CD4-positive, alpha-beta memory T cell (primary cell): Measurements from ENCODE around the gene CACNA1B. TPM values are rescaled to one million over a fixed set of nuclear protein-coding genes. Genes with fewer than 3 reads are reported as not detected.
A peak's percentile ranks its signal among the peaks of the same experiment; 100 is the strongest.

Experiments used
- CTCF ChIA-PET: fragments of 350-600 bp; sonication (Branson Sonifier 250); formaldehyde crosslinking; loops from one replicate; lab custom pipeline; 2021; ENCODE audit warnings: inconsistent platforms; ENCODE audit not compliant: partially characterized antibody; lab: Charles Lee
- POLR2A ChIA-PET: fragments of 350-600 bp; sonication (Branson Sonifier 250); formaldehyde crosslinking; loops from one replicate; lab custom pipeline; 2021; ENCODE audit not compliant: partially characterized antibody; lab: Charles Lee
- DNase-seq, 5 donors: peaks; one replicate each; pipeline versions ENCODE4 v3.0.0 to v3.0.0-alpha.2; 2020 to 2022; ENCODE audit warnings: mixed read lengths in 1 of 5
- H3K27ac ChIP-seq: one replicate; pipeline ENCODE4 v1.7.0; 2013; ENCODE audit warnings: low read depth, low read length
- H3K27me3 ChIP-seq: 2 replicates; pipeline ENCODE4 v1.7.0; 2013; ENCODE audit warnings: mild to moderate bottlenecking, low read length, moderate library complexity; ENCODE audit not compliant: insufficient read depth
- H3K36me3 ChIP-seq: 2 replicates; pipeline ENCODE4 v1.7.0; 2013; ENCODE audit warnings: mild to moderate bottlenecking, low read length, moderate library complexity; ENCODE audit not compliant: insufficient read depth
- H3K4me1 ChIP-seq: 2 replicates; pipeline ENCODE4 v1.7.0; 2013; ENCODE audit warnings: mild to moderate bottlenecking, low read length, moderate library complexity; ENCODE audit not compliant: insufficient read depth
- H3K4me3 ChIP-seq, 2 donors: one replicate each; pipeline ENCODE4 v1.7.0; 2013; ENCODE audit warnings: low read length in 2 of 2, mild to moderate bottlenecking in 1 of 2
- H3K9me3 ChIP-seq, 2 donors: one replicate each; pipeline ENCODE4 v1.7.0; 2013; ENCODE audit warnings: low read length in 2 of 2, control low read depth in 1 of 2; ENCODE audit not compliant: control insufficient read depth in 1 of 2
- H3K27ac Mint-ChIP-seq, 7 donors: one replicate each; pipeline ENCODE4 v1.8.0; 2020 to 2021; ENCODE audit warnings: mixed read lengths in 7 of 7, mild to moderate bottlenecking in 6 of 7, inconsistent platforms in 3 of 7, moderate library complexity in 3 of 7
- H3K27me3 Mint-ChIP-seq, 2 donors: one replicate each; pipeline ENCODE4 v1.8.0; 2020 to 2021; ENCODE audit warnings: mixed read lengths in 2 of 2
- H3K36me3 Mint-ChIP-seq, 2 donors: one replicate each; pipeline ENCODE4 v1.8.0; 2020 to 2021; ENCODE audit warnings: mixed read lengths in 2 of 2, inconsistent platforms in 1 of 2, mild to moderate bottlenecking in 1 of 2
- H3K4me1 Mint-ChIP-seq, 4 donors: one replicate each; pipeline ENCODE4 v1.8.0; 2020 to 2021; ENCODE audit warnings: mixed read lengths in 4 of 4, mild to moderate bottlenecking in 1 of 4
- H3K4me3 Mint-ChIP-seq, 8 donors: one replicate each; pipeline ENCODE4 v1.8.0; 2020 to 2021; ENCODE audit warnings: mixed read lengths in 8 of 8, mild to moderate bottlenecking in 7 of 8, moderate library complexity in 6 of 8, inconsistent platforms in 3 of 8
- H3K9me3 Mint-ChIP-seq, 8 donors: one replicate each; pipeline ENCODE4 v1.8.0; 2020 to 2021; ENCODE audit warnings: mixed read lengths in 8 of 8, mild to moderate bottlenecking in 5 of 8, inconsistent platforms in 3 of 8, moderate library complexity in 1 of 8
- intact Hi-C: fragments of 100-400 bp; cut with micrococcal nuclease; formaldehyde crosslinking; loops from one replicate; pipeline ENCODE4 v1.15.1; 2023
- polyA plus RNA-seq, 2 donors: library from polyadenylated mRNA; unstranded; fragments of 300-500 nt; fragmentation: Illumina TruSeq; gene quantifications; one replicate each; pipeline ENCODE4 v1.2.3, GENCODE V29; 2021
- total RNA-seq, 2 experiments: library from RNA; stranded (reverse); gene quantifications; one replicate each; pipeline ENCODE4 v1.2.3, GENCODE V29; 2021

Gene CACNA1B
- total and polyA plus RNA-seq, 4 experiments from 2014 or later, result not detected

- Mint-ChIP-seq H3K9me3 (peaks cover 0 to 1% (median 0%) of the 10 kb centered on the region in 8 donors), H3K27ac (no peak overlapping the region), H3K36me3 (peaks cover 22 to 35% of the 10 kb centered on the region in 2 donors), H3K4me3 (no peak overlapping the region), H3K4me1 (peaks cover 0 to 5% (median 1%) of the 10 kb centered on the region in 4 donors), H3K27me3 (no peaks in the 10 kb centered on the region)
- no peak overlapping the region for H3K4me3 ChIP-seq
- POLR2A ChIA-PET, result no interaction called here
- intact Hi-C loops, result no loop called here
- H3K4me1 ChIP-seq, result no peaks in the 10 kb centered on the region
- no peaks in the 10 kb centered on the region for H3K9me3 ChIP-seq
- CTCF ChIA-PET, result no interaction called here
- DNase-seq, result no peak
- no peak overlapping the region for H3K27ac ChIP-seq
- H3K36me3 ChIP-seq, result peaks cover 29% of the 10 kb centered on the region
- no peaks in the 10 kb centered on the region for H3K27me3 ChIP-seq
Observed at GRCh38 chr9:137833721-137834613, 43.6 kb upstream of the CACNA1B start.

- no peak overlapping the region for H3K27ac Mint-ChIP-seq
- Histone ChIP-seq H3K27me3 (no peaks in the 10 kb centered on the region), H3K9me3 (no peaks in the 10 kb centered on the region), H3K36me3 (peaks cover 29% of the 10 kb centered on the region), H3K4me3 (no peak overlapping the region), H3K4me1 (no peaks in the 10 kb centered on the region), H3K27ac (no peak overlapping the region)
- ChIA-PET POLR2A (no interaction called here), CTCF (no interaction called here)
- intact Hi-C loops, result no loop called here
- DNase-seq, result no peak
- no peak overlapping the region for H3K4me3 Mint-ChIP-seq
- H3K4me1 Mint-ChIP-seq, result no peaks in the 10 kb centered on the region
- H3K9me3 Mint-ChIP-seq, result peaks cover 0 to 7% (median 0%) of the 10 kb centered on the region in 8 donors
- H3K36me3 Mint-ChIP-seq, result peaks cover 15 to 27% of the 10 kb centered on the region in 2 donors
- no peaks in the 10 kb centered on the region for H3K27me3 Mint-ChIP-seq
Observed at GRCh38 chr9:137834846-137835546, 42.6 kb upstream of the CACNA1B start.

GRCh38 chr9:137836151-137836830 is 41.3 kb upstream of the CACNA1B start:
- intact Hi-C loops, result no loop called here
- no peaks in the 10 kb centered on the region for H3K4me1 Mint-ChIP-seq
- H3K27me3 Mint-ChIP-seq, result no peaks in the 10 kb centered on the region
- no peaks in the 10 kb centered on the region for H3K4me1 ChIP-seq
- H3K27ac ChIP-seq, result no peak overlapping the region
- peaks cover 10 to 20% of the 10 kb centered on the region in 2 donors for H3K36me3 Mint-ChIP-seq
- H3K27me3 ChIP-seq, result no peaks in the 10 kb centered on the region
- H3K4me3 ChIP-seq, result no peak overlapping the region
- no peak overlapping the region for H3K27ac Mint-ChIP-seq
- ChIA-PET POLR2A (no interaction called here), CTCF (no interaction called here)
- H3K4me3 Mint-ChIP-seq, result no peak overlapping the region
- DNase-seq, result no peak
- peaks cover 0 to 9% (median 0%) of the 10 kb centered on the region in 8 donors for H3K9me3 Mint-ChIP-seq
- peaks cover 23% of the 10 kb centered on the region for H3K36me3 ChIP-seq
- H3K9me3 ChIP-seq, result no peaks in the 10 kb centered on the region

- H3K27ac ChIP-seq, result no peak overlapping the region
- CTCF ChIA-PET, result no interaction called here
- intact Hi-C loops, result no loop called here
- DNase-seq, result no peak
- Mint-ChIP-seq H3K27ac (no peak overlapping the region), H3K9me3 (peaks cover 0 to 9% (median 0%) of the 10 kb centered on the region in 8 donors), H3K27me3 (no peaks in the 10 kb centered on the region), H3K4me1 (no peaks in the 10 kb centered on the region), H3K4me3 (no peak overlapping the region), H3K36me3 (peaks cover 7 to 17% of the 10 kb centered on the region in 2 donors)
- no peaks in the 10 kb centered on the region for H3K27me3 ChIP-seq
- H3K4me3 ChIP-seq, result no peak overlapping the region
- POLR2A ChIA-PET, result no interaction called here
- H3K4me1 ChIP-seq, result no peaks in the 10 kb centered on the region
- peaks cover 23% of the 10 kb centered on the region for H3K36me3 ChIP-seq
- no peaks in the 10 kb centered on the region for H3K9me3 ChIP-seq
Observed at GRCh38 chr9:137836831-137837241, 40.7 kb upstream of the CACNA1B start.

GRCh38 chr9:137837345-137838278 is 40.0 kb upstream of the CACNA1B start:
- Histone ChIP-seq H3K27ac (no peak overlapping the region), H3K4me1 (no peaks in the 10 kb centered on the region), H3K9me3 (no peaks in the 10 kb centered on the region), H3K36me3 (peaks cover 23% of the 10 kb centered on the region), H3K4me3 (no peak overlapping the region), H3K27me3 (no peaks in the 10 kb centered on the region)
- ChIA-PET CTCF (no interaction called here), POLR2A (no interaction called here)
- DNase-seq, result peak in 1 of 5 donors; percentile 23
- Mint-ChIP-seq H3K9me3 (peaks cover 0 to 9% (median 0%) of the 10 kb centered on the region in 8 donors), H3K4me1 (no peaks in the 10 kb centered on the region), H3K4me3 (no peak overlapping the region), H3K36me3 (peaks cover 7 to 15% of the 10 kb centered on the region in 2 donors), H3K27me3 (no peaks in the 10 kb centered on the region), H3K27ac (no peak overlapping the region)
- intact Hi-C loops, result no loop called here

GRCh38 chr9:137838576-137838975 is 39.0 kb upstream of the CACNA1B start:
- no peaks in the 10 kb centered on the region for H3K4me1 ChIP-seq
- ChIA-PET POLR2A (no interaction called here), CTCF (no interaction called here)
- Mint-ChIP-seq H3K27me3 (no peaks in the 10 kb centered on the region), H3K4me3 (no peak overlapping the region), H3K9me3 (peaks cover 0 to 9% (median 1%) of the 10 kb centered on the region in 8 donors), H3K4me1 (no peaks in the 10 kb centered on the region), H3K36me3 (peaks cover 7 to 10% of the 10 kb centered on the region in 2 donors), H3K27ac (peak overlapping the region in 1 of 7 donors; percentile 16)
- H3K4me3 ChIP-seq, result no peak overlapping the region
- intact Hi-C loops, result no loop called here
- H3K9me3 ChIP-seq, result no peaks in the 10 kb centered on the region
- peaks cover 20% of the 10 kb centered on the region for H3K36me3 ChIP-seq
- DNase-seq, result no peak
- no peaks in the 10 kb centered on the region for H3K27me3 ChIP-seq
- H3K27ac ChIP-seq, result no peak overlapping the region
